ENCODE data around the gene RXRA. TPM values are rescaled to one million over a fixed set of nuclear protein-coding genes. Genes with fewer than 3 reads are reported as not detected.

Gene RXRA
- total and polyA plus RNA-seq, 2 of the 4 experiments (the other 2 are of a cell fraction): 7.5 to 17.9 TPM

- H3K27me3 ChIP-seq (ENCODE audit: control insufficient read depth, insufficient read depth, low read length): no peaks in the 10 kb centered on the region
- H3K4me2 ChIP-seq (ENCODE audit: low read depth, low read length): peak overlapping the region; percentile 44; the same call in 1 of the 2 replicates
- TF ChIP-seq MXI1 (IDR thresholded peaks at IDR 0.05; ENCODE audit: borderline replicate concordance, low read depth, low read length) (0 out of 2 replicates have a peak, but pooled peaks have one; percentile 23), MAZ (IDR thresholded peaks at IDR 0.05; ENCODE audit: borderline replicate concordance, low read depth, low read length) (peak; percentile 87), CHD1 (IDR thresholded peaks at IDR 0.05; ENCODE audit: low read depth, low read length) (no peak)
- peak overlapping the region; percentile 64 for H3K4ac ChIP-seq (ENCODE audit: low read depth, low read length)
- H3K18ac ChIP-seq (ENCODE audit: low read depth, low read length): no peak overlapping the region; the same call in 1 of the 2 replicates
- H4K91ac ChIP-seq (ENCODE audit: insufficient read depth, low read depth, low read length): peak overlapping the region; percentile 5; the same call in 1 of the 2 replicates
- peak overlapping the region; percentile 33 for H3K27ac ChIP-seq (ENCODE audit: insufficient read depth, low read length)
- no peak overlapping the region for H3K9ac ChIP-seq (ENCODE audit: low read depth, low read length)
- peak overlapping the region; percentile 91; the same call in 1 of the 2 replicates for H2AK5ac ChIP-seq (ENCODE audit: low read depth, low read length)
- dilution Hi-C loops (cut with HindIII; ENCODE audit: low sequenced_read_pairs, unreplicated experiment): no loop called here
- no TSS peak for BruUV-seq (replicated peaks)
- no peak overlapping the region for H2BK15ac ChIP-seq (ENCODE audit: low read depth, low read length)
- in situ Hi-C loops (cut with MboI; ENCODE audit: low sequenced_read_pairs): loop anchor here (25.0 kb wide), 1 partner anchor 591 kb away; no protein-coding TSS in a partner anchor
- ChIA-PET POLR2A (ENCODE audit: unreplicated experiment) (no interaction called here), CTCF (interaction anchor here (0.6 to 1.3 kb wide), 3 partner anchors 19 to 299 kb away, joined by 3 read pairs; no protein-coding TSS in a partner anchor)
- H2BK20ac ChIP-seq (ENCODE audit: low read depth, low read length): 0 out of 2 replicates have a peak overlapping the region, but pooled peaks have one; percentile 1
- peaks cover 8% of the 10 kb centered on the region; the same call in 1 of the 2 replicates for H3K36me3 ChIP-seq (ENCODE audit: control insufficient read depth, insufficient read depth, low read length)
- ATAC-seq (ENCODE audit: low read depth) (peak; percentile 33), DNase-seq (peak; percentile 87)
- H3K56ac ChIP-seq (ENCODE audit: extremely low read depth, insufficient read depth, low read length): no peak overlapping the region
- peak overlapping the region; percentile 52 for H2BK120ac ChIP-seq (ENCODE audit: low read depth, low read length)
- 7% methylated on average over 5 of the region's 17 CpGs; no CpG with 5 or more reads in 1 of the 2 experiments for WGBS, 2 experiments (ENCODE audit: extremely low coverage in 2 of 2, insufficient read length in 1 of 2)
- H3K79me1 ChIP-seq (ENCODE audit: low read depth in 1 of 2, low read length in 2 of 2): peaks cover 17 to 90% of the 10 kb centered on the region in 2 experiments
- peaks cover 67% of the 10 kb centered on the region for H4K20me1 ChIP-seq (ENCODE audit: insufficient read depth, low read length)
- H3K23ac ChIP-seq (ENCODE audit: low read depth, low read length): peak overlapping the region; percentile 49
- no peak overlapping the region for H4K5ac ChIP-seq (ENCODE audit: low read depth, low read length)
- H3K4me1 ChIP-seq (ENCODE audit: control insufficient read depth, insufficient read depth, low read length): peaks cover 30% of the 10 kb centered on the region
- peak overlapping the region in 1 of 2 experiments; percentile 4; a peak in 1 of 4 replicates for H4K8ac ChIP-seq (ENCODE audit: low read depth in 2 of 2, low read length in 2 of 2)
- H2BK5ac ChIP-seq (ENCODE audit: low read depth, low read length, poor library complexity, severe bottlenecking): peak overlapping the region; percentile 8
- peaks cover 13% of the 10 kb centered on the region; the same call in 1 of the 2 replicates for H3K9me1 ChIP-seq (ENCODE audit: insufficient read depth, low read length)
- peak overlapping the region; percentile 61 for H2AFZ ChIP-seq (replicated peaks; ENCODE audit: low read length, poor library complexity)
- no peak overlapping the region; the same call in 1 of the 2 replicates for H3K14ac ChIP-seq (replicated peaks; ENCODE audit: low read depth, low read length)
- H3K9me3 ChIP-seq (ENCODE audit: control insufficient read depth, insufficient read depth, low read length): peaks cover 5% of the 10 kb centered on the region
- intact Hi-C loops (cut with micrococcal nuclease): no loop called here
- H2AK9ac ChIP-seq (replicated peaks; ENCODE audit: low read depth, low read length, poor library complexity): peak overlapping the region; percentile 89
- no peak overlapping the region for H3K4me3 ChIP-seq (ENCODE audit: insufficient read depth, low read depth, low read length)
These were observed 77.5 kb downstream of the RXRA start for GRCh38 chr9:134403682-134404301.
